HEK293 (cell line): ENCODE measurements around the gene GRIK2.

Experiments used
- CTCF ChIA-PET: fragments of 350-600 bp; formaldehyde crosslinking; extraction: SDS; loops from one replicate; lab custom pipeline; 2021; ENCODE audit warnings: antibody characterized with exemption; lab: Yijun Ruan, JAX
- POLR2A ChIA-PET: fragments of 300-600 bp; formaldehyde crosslinking; extraction: SDS; loops from one replicate; lab custom pipeline; 2020; ENCODE audit warnings: antibody characterized with exemption, inconsistent platforms; lab: Yijun Ruan, JAX
- H3K27ac ChIP-seq: fragments of 200-500 bp; sonication (Bioruptor generic); 2 replicates; pipeline ENCODE4 v1.5.1; 2014; ENCODE audit warnings: low read depth, low read length, control low read depth, inconsistent platforms; ENCODE audit errors: extremely low read depth
- H3K36me3 ChIP-seq, 2 experiments: fragments of 200-500 bp in 1 of 2; sonication (Bioruptor generic) in 1 of 2; 1 replicate in 1 of 2; 2 replicates in 1 of 2; pipeline ENCODE4 v1.5.1; 2014 to 2017; ENCODE audit warnings: inconsistent platforms in 2 of 2, low read length in 2 of 2; ENCODE audit not compliant: control insufficient read depth in 2 of 2, insufficient read depth in 1 of 2
- H3K4me1 ChIP-seq: fragments of 200-500 bp; sonication (Bioruptor generic); 2 replicates; pipeline ENCODE4 v1.5.1; 2014; ENCODE audit warnings: mild to moderate bottlenecking, low read length, inconsistent platforms; ENCODE audit not compliant: control insufficient read depth, insufficient read depth
- H3K4me3 ChIP-seq: 2 replicates; pipeline ENCODE4 v1.5.1; 2011; ENCODE audit warnings: low read depth, mild to moderate bottlenecking, control low read depth, low read length, moderate library complexity
- H3K9me3 ChIP-seq: fragments of 200-500 bp; sonication (Bioruptor generic); 2 replicates; pipeline ENCODE4 v1.5.1; 2014; ENCODE audit warnings: low read depth, low read length, inconsistent platforms; ENCODE audit not compliant: control insufficient read depth, insufficient read depth
- ELK4 ChIP-seq: IDR thresholded peaks from 2 replicates; pipeline ENCODE4 v1.6.1; 2011; ENCODE audit warnings: mild to moderate bottlenecking, low read depth, low read length, borderline replicate concordance
- PBX3 ChIP-seq: sonication (generic); formaldehyde crosslinking; IDR thresholded peaks from 2 replicates; pipeline ENCODE4 v1.8.1; 2022; ENCODE audit warnings: mild to moderate bottlenecking, moderate library complexity, missing genetic modification reagents
- PRDM10 ChIP-seq: fragments of 450-650 bp; formaldehyde crosslinking; IDR thresholded peaks from 2 replicates; pipeline ENCODE4 v1.5.1; 2016; ENCODE audit warnings: missing biosample characterization, missing genetic modification characterization
- ZBTB7A ChIP-seq: fragments of 450-650 bp; formaldehyde crosslinking; IDR thresholded peaks from 2 replicates; pipeline ENCODE4 v1.5.1; 2016; ENCODE audit warnings: low read depth, missing biosample characterization, missing genetic modification characterization
- ZNF157 ChIP-seq: fragments of 450-650 bp; formaldehyde crosslinking; IDR thresholded peaks from 2 replicates; pipeline ENCODE4 v1.5.1; 2016; ENCODE audit warnings: missing biosample characterization, missing genetic modification characterization
- ZNF184 ChIP-seq: fragments of 450-650 bp; IDR thresholded peaks from 2 replicates; pipeline ENCODE4 v1.5.1; 2018; ENCODE audit warnings: missing biosample characterization, mild to moderate bottlenecking, missing genetic modification characterization
- ZNF341 ChIP-seq: fragments of 450-650 bp; formaldehyde crosslinking; IDR thresholded peaks from 2 replicates; pipeline ENCODE4; 2016; ENCODE audit warnings: low read depth, missing biosample characterization, missing genetic modification characterization
- ZNF521 ChIP-seq: fragments of 450-650 bp; formaldehyde crosslinking; IDR thresholded peaks from 2 replicates; pipeline ENCODE4 v1.5.1; 2017; ENCODE audit warnings: missing biosample characterization, mild to moderate bottlenecking, missing genetic modification characterization
- ZNF621 ChIP-seq: fragments of 450-650 bp; formaldehyde crosslinking; IDR thresholded peaks from 2 replicates; pipeline ENCODE4 v1.5.1; 2017; ENCODE audit warnings: missing biosample characterization, missing genetic modification characterization
- ZNF704 ChIP-seq: fragments of 450-650 bp; formaldehyde crosslinking; IDR thresholded peaks from 2 replicates; pipeline ENCODE4 v1.5.1; 2016; ENCODE audit warnings: missing biosample characterization, missing genetic modification characterization
- ZNF776 ChIP-seq: fragments of 450-650 bp; formaldehyde crosslinking; IDR thresholded peaks from 2 replicates; pipeline ENCODE4 v1.5.0; 2017; ENCODE audit warnings: missing biosample characterization, missing genetic modification characterization, borderline replicate concordance
- ZNF777 ChIP-seq: fragments of 450-650 bp; formaldehyde crosslinking; IDR thresholded peaks from 2 replicates; pipeline ENCODE4 v1.5.1; 2017; ENCODE audit warnings: missing biosample characterization, missing genetic modification characterization, borderline replicate concordance

Gene GRIK2

GRCh38 chr6:101544286-101544685, 150.8 kb downstream of the GRIK2 start:
- CTCF ChIA-PET, result interaction anchor here (0.7 kb wide), 1 partner anchor 1417 kb away, joined by 4 read pairs; no protein-coding TSS in a partner anchor
- no peak overlapping the region for H3K27ac ChIP-seq
- no peaks in the 10 kb centered on the region for H3K4me1 ChIP-seq
- H3K4me3 ChIP-seq, result no peak overlapping the region
- H3K9me3 ChIP-seq, result no peaks in the 10 kb centered on the region
- H3K36me3 ChIP-seq, result no peaks in the 10 kb centered on the region
- no peak for TF ChIP-seq PBX3 (CRISPR knock-in tag)
- POLR2A ChIA-PET, result no interaction called here

DNA sequence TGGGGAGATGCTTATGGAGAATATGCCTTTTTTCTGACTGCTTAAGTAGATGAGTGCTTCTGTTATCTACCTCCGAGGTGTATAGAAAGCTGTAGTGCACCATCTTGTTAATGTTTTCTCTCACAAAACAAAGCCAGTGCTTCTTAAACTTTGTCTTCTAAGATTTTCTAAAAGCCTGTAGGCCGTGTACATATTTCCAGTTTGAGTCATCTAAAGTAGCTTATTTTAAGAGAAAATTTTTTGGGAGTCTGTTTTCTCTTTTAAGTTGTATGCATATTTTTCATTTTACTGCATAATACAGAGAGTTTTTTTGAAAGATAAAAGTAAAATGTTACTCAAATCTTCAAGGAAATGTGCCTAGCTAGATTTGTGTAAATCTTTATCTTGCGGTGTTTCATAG, 151.7 kb downstream of the GRIK2 start:
- POLR2A ChIA-PET, result no interaction called here
- H3K4me3 ChIP-seq, result no peak overlapping the region
- CTCF ChIA-PET, result interaction anchor here (0.6 kb wide), 1 partner anchor 1336 kb away, joined by 3 read pairs; no protein-coding TSS in a partner anchor
- no peak overlapping the region for H3K27ac ChIP-seq
- H3K4me1 ChIP-seq, result no peaks in the 10 kb centered on the region
- no peaks in the 10 kb centered on the region for H3K36me3 ChIP-seq
- no peak for TF ChIP-seq ZNF777 (tag by site-specific recombination)
- no peak for TF ChIP-seq PRDM10 (tag by site-specific recombination)
- no peak for TF ChIP-seq ZNF184 (tag by site-specific recombination)
- TF ChIP-seq ZNF521 (tag by site-specific recombination), result no peak
- no peak for TF ChIP-seq ZNF157
- no peaks in the 10 kb centered on the region for H3K9me3 ChIP-seq

DNA sequence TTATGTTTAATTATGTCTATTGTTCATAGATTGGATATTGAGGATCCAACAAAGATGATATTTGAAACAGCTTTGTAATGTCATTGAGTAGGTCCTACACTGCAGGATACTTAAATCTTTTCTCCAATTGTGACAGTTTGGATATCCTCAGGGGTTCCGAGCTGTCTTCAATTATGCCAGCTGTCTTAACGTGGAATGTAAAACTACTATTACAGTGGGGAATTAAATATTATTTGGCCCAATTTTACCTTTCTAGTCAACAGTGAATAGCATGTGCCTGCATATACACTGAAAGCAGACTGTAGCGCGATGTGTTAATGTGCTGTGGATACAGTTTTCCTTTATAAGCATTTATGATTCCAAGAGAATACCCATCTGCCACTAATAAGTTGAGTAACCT, 156.9 kb downstream of the GRIK2 start:
- H3K4me1 ChIP-seq, result no peaks in the 10 kb centered on the region
- H3K9me3 ChIP-seq, result no peaks in the 10 kb centered on the region
- ChIA-PET POLR2A (no interaction called here), CTCF (no interaction called here)
- TF ChIP-seq ZNF621 (tag by site-specific recombination), result no peak
- no peak for TF ChIP-seq ZBTB7A (tag by site-specific recombination)
- no peak for TF ChIP-seq ZNF776
- TF ChIP-seq ELK4, result no peak
- H3K4me3 ChIP-seq, result no peak overlapping the region
- H3K36me3 ChIP-seq, result no peaks in the 10 kb centered on the region
- H3K27ac ChIP-seq, result no peak overlapping the region

- Histone ChIP-seq H3K27ac (no peak overlapping the region), H3K36me3 (no peaks in the 10 kb centered on the region), H3K4me3 (no peak overlapping the region), H3K4me1 (no peaks in the 10 kb centered on the region), H3K9me3 (no peaks in the 10 kb centered on the region)
- TF ChIP-seq ZNF341 (tag by site-specific recombination) (no peak), ZNF704 (no peak)
- POLR2A ChIA-PET, result no interaction called here
- CTCF ChIA-PET, result no interaction called here
Measured at GRCh38 chr6:101554231-101554630, 160.7 kb downstream of the GRIK2 start.
